Upper lobe of left lung (tissue), 6 donors: ENCODE measurements around the gene APBB2. TPM values are rescaled to one million over a fixed set of nuclear protein-coding genes. Genes with fewer than 3 reads are reported as not detected.

Experiments
- ATAC-seq, 2 donors: fragments of 200-7000 bp; cut with Tn5 transposase; one replicate each; pipeline ENCODE4 v1.9.1; 2022; ENCODE audit warnings: mild to moderate bottlenecking in 2 of 2, moderate library complexity in 2 of 2; ENCODE audit not compliant: low FRiP score in 2 of 2
- DNase-seq, 2 donors: peaks; one replicate each; pipeline ENCODE4 v3.0.0-alpha.2; 2019 to 2020
- H3K27ac ChIP-seq, 4 donors: fragments of 200-600 bp; sonication (generic); one replicate each; pipeline ENCODE4 v1.5.1; 2016 to 2019
- H3K27me3 ChIP-seq, 4 donors: fragments of 200-600 bp; sonication (generic); one replicate each; pipeline ENCODE4 v1.5.1; 2017 to 2019
- H3K36me3 ChIP-seq, 4 donors: fragments of 200-600 bp; sonication (generic); one replicate each; pipeline ENCODE4 v1.5.1; 2016 to 2019
- H3K4me1 ChIP-seq, 4 donors: fragments of 200-600 bp; sonication (generic); one replicate each; pipeline ENCODE4 v1.5.1; 2018 to 2019
- H3K4me3 ChIP-seq, 4 donors: fragments of 200-600 bp; sonication (generic); one replicate each; pipeline ENCODE4 v1.5.1; 2017 to 2019; ENCODE audit warnings: mild to moderate bottlenecking in 2 of 4, moderate library complexity in 1 of 4
- H3K9me3 ChIP-seq, 4 donors: fragments of 200-600 bp; sonication (generic); one replicate each; pipeline ENCODE4 v1.5.1; 2018 to 2019
- CTCF ChIP-seq, 6 experiments: fragments of 450-650 bp in 4 of 6; fragments of 200-600 bp in 2 of 6; sonication (generic) in 2 of 6; IDR thresholded peaks; one replicate each; pipeline ENCODE4 v1.5.1; 2016 to 2019; ENCODE audit warnings: antibody characterized with exemption in 6 of 6
- EP300 ChIP-seq, 4 donors: sonication (generic); formaldehyde crosslinking; IDR thresholded peaks; one replicate each; pipeline ENCODE4 v1.5.1; 2017; ENCODE audit warnings: antibody characterized with exemption in 4 of 4, control low read depth in 2 of 4
- POLR2A ChIP-seq, 4 donors: fragments of 450-650 bp; IDR thresholded peaks; one replicate each; pipeline ENCODE4 v1.5.1; 2016 to 2017; ENCODE audit warnings: antibody characterized with exemption in 4 of 4, mild to moderate bottlenecking in 2 of 4
- POLR2AphosphoS5 ChIP-seq, 2 donors: sonication (generic); formaldehyde crosslinking; IDR thresholded peaks; one replicate each; pipeline ENCODE4 v1.5.1; 2017; ENCODE audit warnings: antibody characterized with exemption in 2 of 2
- WGBS, 2 donors: methylation state at CpG; one replicate each; pipeline ENCODE4 v1.1.5; 2017 to 2018; 5-methylcytosine and 5-hydroxymethylcytosine counted together
- total RNA-seq, 6 donors: library from RNA; depleted of rRNA in 4 of 6; stranded (reverse); fragments of >200 nt in 4 of 6; gene quantifications; one replicate each; pipeline versions ENCODE4 v1.1.0 to v1.2.1, GENCODE V29; 2016 to 2021
- donor health status: DM: no; HTN: no; CAD: no; lungs with moderate emphysema.
- donor health status: DM: no; HTN: yes; CAD: no; lungs with severe emphysema.

The APBB2 gene
- total RNA-seq, 6 donors from 2014 or later = 69.5 to 168 (median 102) TPM

GRCh38 chr4:41185614-41186592 is 28.4 kb downstream of the APBB2 start:
- WGBS, 2 donors = 52% methylated on average over 5 of the region's 5 CpGs

GRCh38 chr4:41184009-41184408 is 30.3 kb downstream of the APBB2 start:
- Histone ChIP-seq H3K4me1 (peaks cover 16 to 32% (median 22%) of the 10 kb centered on the region in 4 donors), H3K27ac (no peak overlapping the region)

More at GRCh38 chr4:41185614-41186592, 28.4 kb downstream of the APBB2 start:
- peaks cover 5 to 21% (median 11%) of the 10 kb centered on the region in 4 donors for H3K4me1 ChIP-seq
- ATAC-seq (no peak), DNase-seq (no peak)
- no peaks in the 10 kb centered on the region for H3K27me3 ChIP-seq
- no peaks in the 10 kb centered on the region for H3K9me3 ChIP-seq
- H3K27ac ChIP-seq = no peak overlapping the region
- no peaks in the 10 kb centered on the region for H3K36me3 ChIP-seq
- no peak overlapping the region for H3K4me3 ChIP-seq
- TF ChIP-seq EP300 (IDR thresholded peaks at IDR 0.05) (no peak), CTCF (IDR thresholded peaks at IDR 0.05) (no peak), POLR2AphosphoS5 (IDR thresholded peaks at IDR 0.05) (no peak), POLR2A (IDR thresholded peaks at IDR 0.05) (no peak)

GRCh38 chr4:41183021-41183553 is 31.3 kb downstream of the APBB2 start:
- H3K27me3 ChIP-seq = no peaks in the 10 kb centered on the region
- no peak overlapping the region for H3K4me3 ChIP-seq
- WGBS, 2 donors = 94 to 95% methylated on average over 4 of the region's 4 CpGs
- ATAC-seq = no peak
- no peak overlapping the region for H3K27ac ChIP-seq
- peaks cover 23 to 40% (median 30%) of the 10 kb centered on the region in 4 donors for H3K4me1 ChIP-seq
- no peaks in the 10 kb centered on the region for H3K36me3 ChIP-seq
- no peaks in the 10 kb centered on the region for H3K9me3 ChIP-seq
- DNase-seq = no peak
- no peak for TF ChIP-seq POLR2AphosphoS5 (IDR thresholded peaks at IDR 0.05)
- no peak for TF ChIP-seq POLR2A (IDR thresholded peaks at IDR 0.05)
- TF ChIP-seq CTCF (IDR thresholded peaks at IDR 0.05) = no peak
- no peak for TF ChIP-seq EP300 (IDR thresholded peaks at IDR 0.05)

More at GRCh38 chr4:41184009-41184408, 30.3 kb downstream of the APBB2 start:
- Histone ChIP-seq H3K27me3 (no peaks in the 10 kb centered on the region), H3K9me3 (no peaks in the 10 kb centered on the region), H3K4me3 (no peak overlapping the region), H3K36me3 (no peaks in the 10 kb centered on the region)
- WGBS, 2 donors = 84 to 88% methylated on average over 5 of the region's 5 CpGs
- DNase-seq (no peak), ATAC-seq (no peak)
- TF ChIP-seq CTCF (IDR thresholded peaks at IDR 0.05) (no peak), POLR2AphosphoS5 (IDR thresholded peaks at IDR 0.05) (no peak), EP300 (IDR thresholded peaks at IDR 0.05) (no peak), POLR2A (IDR thresholded peaks at IDR 0.05) (no peak)

GRCh38 chr4:41181037-41181436 is 33.3 kb downstream of the APBB2 start:
- 90 to 93% methylated on average over 6 of the region's 6 CpGs for WGBS, 2 donors
- H3K9me3 ChIP-seq = no peaks in the 10 kb centered on the region
- no peaks in the 10 kb centered on the region for H3K36me3 ChIP-seq
- TF ChIP-seq CTCF (IDR thresholded peaks at IDR 0.05) (no peak), POLR2A (IDR thresholded peaks at IDR 0.05) (no peak), EP300 (IDR thresholded peaks at IDR 0.05) (no peak), POLR2AphosphoS5 (IDR thresholded peaks at IDR 0.05) (no peak)
- no peaks in the 10 kb centered on the region for H3K27me3 ChIP-seq
- DNase-seq = no peak
- H3K4me3 ChIP-seq = no peak overlapping the region
- peaks cover 29 to 42% (median 37%) of the 10 kb centered on the region in 4 donors for H3K4me1 ChIP-seq
- ATAC-seq = no peak
- no peak overlapping the region for H3K27ac ChIP-seq
